Measurements from ENCODE around the gene FITM2. TPM values are rescaled to one million over a fixed set of nuclear protein-coding genes. Genes with fewer than 3 reads are reported as not detected.

The FITM2 gene
- polyA plus RNA-seq, 1 of the 3 experiments (the other 2 are of a cell fraction): 3.6 TPM

- TF ChIP-seq SMC3 (IDR thresholded peaks at IDR 0.05; ENCODE audit: low read depth, low read length) (no peak), FOSL2 (IDR thresholded peaks at IDR 0.05; ENCODE audit: borderline replicate concordance, low read depth) (no peak), ZBTB33 (IDR thresholded peaks at IDR 0.05; ENCODE audit: borderline replicate concordance, low read depth) (no peak)
- 74% methylated on average over 7 of the region's 7 CpGs for WGBS (ENCODE audit: low lambda C conversion rate)
These were observed 19.2 kb downstream of the FITM2 start for GRCh38 chr20:44291754-44292153.

GRCh38 chr20:44288252-44288651, 22.8 kb downstream of the FITM2 start:
- H3K4me2 ChIP-seq: no peak overlapping the region
- TF ChIP-seq RCOR1 (IDR thresholded peaks at IDR 0.05; ENCODE audit: low read length) (no peak), POLR2AphosphoS5 (IDR thresholded peaks at IDR 0.05; ENCODE audit: low read depth, low read length) (no peak), CHD2 (IDR thresholded peaks at IDR 0.05; ENCODE audit: low read length, partially characterized antibody) (no peak), FOSL2 (IDR thresholded peaks at IDR 0.05; ENCODE audit: borderline replicate concordance, low read depth) (no peak), REST (IDR thresholded peaks at IDR 0.05; ENCODE audit: low read depth, low read length) (no peak), RXRA (IDR thresholded peaks at IDR 0.05; ENCODE audit: borderline replicate concordance, low read depth) (no peak), FOXM1 (IDR thresholded peaks at IDR 0.05; ENCODE audit: low read depth) (no peak), ELF1 (IDR thresholded peaks at IDR 0.05) (no peak), SMC3 (IDR thresholded peaks at IDR 0.05; ENCODE audit: low read depth, low read length) (no peak), MXI1 (IDR thresholded peaks at IDR 0.05; ENCODE audit: low read depth, low read length) (no peak), GABPA (IDR thresholded peaks at IDR 0.05; ENCODE audit: low read depth) (no peak), GATA2 (CRISPR knock-in tag; IDR thresholded peaks at IDR 0.05) (no peak), YY1 (IDR thresholded peaks at IDR 0.05; ENCODE audit: low read depth) (no peak), ZBTB33 (IDR thresholded peaks at IDR 0.05; ENCODE audit: borderline replicate concordance, low read depth) (no peak)
- 80% methylated on average over 3 of the region's 3 CpGs for WGBS (ENCODE audit: low lambda C conversion rate)
- CTCF ChIA-PET: interaction anchor here (0.9 kb wide), 1 partner anchor 8 kb away, joined by 3 read pairs; no protein-coding TSS in a partner anchor
- H3K79me2 ChIP-seq (ENCODE audit: insufficient read depth): no peaks in the 10 kb centered on the region
- H3K27me3 ChIP-seq (ENCODE audit: insufficient read depth): no peaks in the 10 kb centered on the region
- DNase-seq: no peak
- no peaks in the 10 kb centered on the region for H3F3A ChIP-seq (replicated peaks; ENCODE audit: insufficient read depth)
- POLR2A ChIA-PET: no interaction called here
- H3K9ac ChIP-seq: no peak overlapping the region
- no peaks in the 10 kb centered on the region for H3K9me2 ChIP-seq
- no peak overlapping the region for H3K4me3 ChIP-seq (ENCODE audit: low read depth in 2 of 2, low read length in 1 of 2)
- no peaks in the 10 kb centered on the region for H3K36me3 ChIP-seq (replicated peaks in 1 of 2; ENCODE audit: control insufficient read depth in 1 of 2, insufficient read depth in 2 of 2, low read length in 1 of 2)
- H4K20me1 ChIP-seq (ENCODE audit: insufficient read depth): no peaks in the 10 kb centered on the region
- no peaks in the 10 kb centered on the region for H3K9me3 ChIP-seq
- no peak overlapping the region for H2AFZ ChIP-seq (ENCODE audit: low read depth)
- no peaks in the 10 kb centered on the region for H3K4me1 ChIP-seq (ENCODE audit: control insufficient read depth in 1 of 2, insufficient read depth in 2 of 2, low read depth in 1 of 2, low read length in 1 of 2)
- no peak overlapping the region for H3K27ac ChIP-seq (ENCODE audit: low read depth in 2 of 2, low read length in 1 of 2)

More at GRCh38 chr20:44291754-44292153, 19.2 kb downstream of the FITM2 start:
- no peak overlapping the region for H3K4me3 ChIP-seq (ENCODE audit: low read depth in 2 of 2, low read length in 1 of 2)
- no peaks in the 10 kb centered on the region for H3K4me1 ChIP-seq (ENCODE audit: control insufficient read depth in 1 of 2, insufficient read depth in 2 of 2, low read depth in 1 of 2, low read length in 1 of 2)
- CTCF ChIA-PET: interaction anchor here (1.2 to 5.0 kb wide), 2 partner anchors 10 to 19 kb away, joined by 3 to 24 read pairs; partner anchors contain the start of gene FITM2
- no peaks in the 10 kb centered on the region for H3K79me2 ChIP-seq (ENCODE audit: insufficient read depth)
- H4K20me1 ChIP-seq (ENCODE audit: insufficient read depth): no peaks in the 10 kb centered on the region
- no peak overlapping the region for H3K27ac ChIP-seq (ENCODE audit: low read depth in 2 of 2, low read length in 1 of 2)
- POLR2A ChIA-PET: no interaction called here
- no peak overlapping the region for H3K4me2 ChIP-seq
- no peaks in the 10 kb centered on the region for H3K36me3 ChIP-seq (replicated peaks in 1 of 2; ENCODE audit: control insufficient read depth in 1 of 2, insufficient read depth in 2 of 2, low read length in 1 of 2)
- H3K27me3 ChIP-seq (ENCODE audit: insufficient read depth): no peaks in the 10 kb centered on the region
- H3F3A ChIP-seq (replicated peaks; ENCODE audit: insufficient read depth): no peaks in the 10 kb centered on the region
- H3K9me2 ChIP-seq: no peaks in the 10 kb centered on the region
- H2AFZ ChIP-seq (ENCODE audit: low read depth): no peak overlapping the region
- H3K9me3 ChIP-seq: no peaks in the 10 kb centered on the region
- H3K9ac ChIP-seq: no peak overlapping the region
- no peak for DNase-seq
